Stimulated activated naive CD8-positive, alpha-beta T cell treated with anti-CD3 and anti-CD28 coated beads, Interleukin-15, Interleukin-2, amounts not matched to agents 100 ng/mL and 50 ng/mL, for 24 hours (primary cell): ENCODE data around the gene ENSA.
"Not testable (repeated sequence)": the region's sequence is repeated elsewhere in the genome, so short reads cannot be mapped to it uniquely, and the experiment has no call there.

Source experiments
- H3K27ac Mint-ChIP-seq: one replicate; pipeline ENCODE4 v1.8.0; 2021; ENCODE audit warnings: mild to moderate bottlenecking, mixed read lengths
- H3K27me3 Mint-ChIP-seq: one replicate; pipeline ENCODE4 v1.8.0; 2021; ENCODE audit warnings: mixed read lengths
- H3K36me3 Mint-ChIP-seq: one replicate; pipeline ENCODE4 v1.8.0; 2021; ENCODE audit warnings: low read depth, mixed read lengths
- H3K4me1 Mint-ChIP-seq: one replicate; pipeline ENCODE4 v1.8.0; 2021; ENCODE audit warnings: low read depth, mixed read lengths
- H3K4me3 Mint-ChIP-seq: one replicate; pipeline ENCODE4 v1.8.0; 2021; ENCODE audit warnings: mild to moderate bottlenecking, mixed read lengths
- H3K9me3 Mint-ChIP-seq: one replicate; pipeline ENCODE4 v1.8.0; 2021; ENCODE audit warnings: mixed read lengths

The ENSA gene

GRCh38 chr1:150629115-150629928 lies at the start of gene ENSA:
ENSA (minus strand) TSS chr1:150629612; CDS start chr1:150629470, 142 bp downstream.
- no peaks in the 10 kb centered on the region for H3K27me3 Mint-ChIP-seq
- peaks cover 39% of the 10 kb centered on the region for H3K36me3 Mint-ChIP-seq
- H3K9me3 Mint-ChIP-seq, result no peaks in the 10 kb centered on the region
- H3K27ac Mint-ChIP-seq, result no peak within 1 kb of the TSS
- H3K4me1 Mint-ChIP-seq, result peaks cover 7% of the 10 kb centered on the region
- no peak within 1 kb of the TSS for H3K4me3 Mint-ChIP-seq

GRCh38 chr1:150678988-150679387 lies 49.6 kb upstream of the ENSA start:
- no peaks in the 10 kb centered on the region for H3K27me3 Mint-ChIP-seq
- no peak overlapping the region for H3K27ac Mint-ChIP-seq
- H3K9me3 Mint-ChIP-seq, result no peaks in the 10 kb centered on the region
- no peak overlapping the region for H3K4me3 Mint-ChIP-seq
- H3K4me1 Mint-ChIP-seq, result peaks cover 9% of the 10 kb centered on the region
- peaks cover 18% of the 10 kb centered on the region for H3K36me3 Mint-ChIP-seq

GRCh38 chr1:150674881-150675280 lies 45.5 kb upstream of the ENSA start:
- H3K4me1 Mint-ChIP-seq, result peaks cover 5% of the 10 kb centered on the region
- H3K4me3 Mint-ChIP-seq, result no peak overlapping the region
- no peaks in the 10 kb centered on the region for H3K9me3 Mint-ChIP-seq
- no peaks in the 10 kb centered on the region for H3K27me3 Mint-ChIP-seq
- no peak overlapping the region for H3K27ac Mint-ChIP-seq
- H3K36me3 Mint-ChIP-seq, result peaks cover 14% of the 10 kb centered on the region

- no peaks in the 10 kb centered on the region for H3K9me3 Mint-ChIP-seq
- peaks cover 27% of the 10 kb centered on the region for H3K36me3 Mint-ChIP-seq
- H3K4me3 Mint-ChIP-seq, result no peak overlapping the region
- no peak overlapping the region for H3K27ac Mint-ChIP-seq
- H3K27me3 Mint-ChIP-seq, result no peaks in the 10 kb centered on the region
- no peaks in the 10 kb centered on the region for H3K4me1 Mint-ChIP-seq
Measured at GRCh38 chr1:150663321-150663720, 33.9 kb upstream of the ENSA start.

GRCh38 chr1:150662811-150663210 lies 33.4 kb upstream of the ENSA start:
- Mint-ChIP-seq H3K4me1 (no peaks in the 10 kb centered on the region), H3K4me3 (no peak overlapping the region), H3K27me3 (no peaks in the 10 kb centered on the region), H3K9me3 (no peaks in the 10 kb centered on the region), H3K27ac (no peak overlapping the region), H3K36me3 (peaks cover 29% of the 10 kb centered on the region)

GRCh38 chr1:150661156-150661555 lies 31.7 kb upstream of the ENSA start:
- H3K4me1 Mint-ChIP-seq, result no peaks in the 10 kb centered on the region
- H3K4me3 Mint-ChIP-seq, result no peak overlapping the region
- no peaks in the 10 kb centered on the region for H3K9me3 Mint-ChIP-seq
- H3K27me3 Mint-ChIP-seq, result no peaks in the 10 kb centered on the region
- H3K27ac Mint-ChIP-seq, result no peak overlapping the region
- H3K36me3 Mint-ChIP-seq, result peaks cover 29% of the 10 kb centered on the region

- no peaks in the 10 kb centered on the region for H3K9me3 Mint-ChIP-seq
- peaks cover 29% of the 10 kb centered on the region for H3K36me3 Mint-ChIP-seq
- H3K27ac Mint-ChIP-seq, result no peak overlapping the region
Measured at GRCh38 chr1:150660584-150660983, 31.2 kb upstream of the ENSA start.

GRCh38 chr1:150657064-150657463 lies 27.7 kb upstream of the ENSA start:
- H3K4me1 Mint-ChIP-seq, H3K4me3 Mint-ChIP-seq, H3K27ac Mint-ChIP-seq, H3K9me3 Mint-ChIP-seq, H3K27me3 Mint-ChIP-seq: not testable (repeated sequence)
- H3K36me3 Mint-ChIP-seq, result peaks cover 26% of the 10 kb centered on the region

More at GRCh38 chr1:150660584-150660983, 31.2 kb upstream of the ENSA start:
- Mint-ChIP-seq H3K4me1 (no peaks in the 10 kb centered on the region), H3K4me3 (no peak overlapping the region), H3K27me3 (no peaks in the 10 kb centered on the region)

- not testable (repeated sequence) for H3K27me3 Mint-ChIP-seq, H3K9me3 Mint-ChIP-seq, H3K4me3 Mint-ChIP-seq, H3K27ac Mint-ChIP-seq, H3K4me1 Mint-ChIP-seq
- H3K36me3 Mint-ChIP-seq, result peaks cover 14% of the 10 kb centered on the region
Measured at GRCh38 chr1:150654635-150655034, 25.2 kb upstream of the ENSA start.

GRCh38 chr1:150650193-150650592 lies 20.8 kb upstream of the ENSA start:
- Mint-ChIP-seq H3K36me3 (peaks cover 18% of the 10 kb centered on the region), H3K27ac (no peak overlapping the region)

GRCh38 chr1:150649441-150650075 lies 20.1 kb upstream of the ENSA start:
- H3K9me3 Mint-ChIP-seq, result no peaks in the 10 kb centered on the region
- no peaks in the 10 kb centered on the region for H3K4me1 Mint-ChIP-seq
- no peaks in the 10 kb centered on the region for H3K27me3 Mint-ChIP-seq
- no peak overlapping the region for H3K4me3 Mint-ChIP-seq
- H3K36me3 Mint-ChIP-seq, result peaks cover 15% of the 10 kb centered on the region
- H3K27ac Mint-ChIP-seq, result no peak overlapping the region

More at GRCh38 chr1:150650193-150650592, 20.8 kb upstream of the ENSA start:
- Mint-ChIP-seq H3K4me3 (no peak overlapping the region), H3K27me3 (no peaks in the 10 kb centered on the region), H3K4me1 (no peaks in the 10 kb centered on the region), H3K9me3 (no peaks in the 10 kb centered on the region)

GRCh38 chr1:150642296-150642695 lies 12.9 kb upstream of the ENSA start:
- Mint-ChIP-seq H3K9me3 (no peaks in the 10 kb centered on the region), H3K27me3 (no peaks in the 10 kb centered on the region), H3K36me3 (no peaks in the 10 kb centered on the region), H3K4me1 (no peaks in the 10 kb centered on the region), H3K4me3 (no peak overlapping the region), H3K27ac (no peak overlapping the region)

GRCh38 chr1:150641126-150641815 lies 11.9 kb upstream of the ENSA start:
- H3K4me3 Mint-ChIP-seq, H3K27ac Mint-ChIP-seq: not testable (repeated sequence)

GRCh38 chr1:150638430-150638829 lies 9.0 kb upstream of the ENSA start:
- H3K27ac Mint-ChIP-seq, H3K9me3 Mint-ChIP-seq, H3K27me3 Mint-ChIP-seq, H3K4me1 Mint-ChIP-seq, H3K36me3 Mint-ChIP-seq, H3K4me3 Mint-ChIP-seq: not testable (repeated sequence)

More at GRCh38 chr1:150641126-150641815, 11.9 kb upstream of the ENSA start:
- H3K27me3 Mint-ChIP-seq, H3K9me3 Mint-ChIP-seq, H3K4me1 Mint-ChIP-seq, H3K36me3 Mint-ChIP-seq: not testable (repeated sequence)
